CD14-positive monocyte (primary cell): ENCODE results near the gene SBF2. TPM values are rescaled to one million over a fixed set of nuclear protein-coding genes. Genes with fewer than 3 reads are reported as not detected.

ENCODE experiments used
- DNase-seq, 3 donors: peaks; one replicate each; pipeline ENCODE4 v3.0.0-alpha.2; 2011 to 2022
- H2AFZ ChIP-seq: 2 replicates; pipeline ENCODE4 v1.6.0; 2012; ENCODE audit warnings: mild to moderate bottlenecking, low read depth, low read length, inconsistent platforms; ENCODE audit not compliant: insufficient read depth, poor library complexity, severe bottlenecking
- H3K27ac ChIP-seq, 2 donors: 1 replicate in 1 of 2; 2 replicates in 1 of 2; pipeline ENCODE4 v1.5.1; 2012 to 2013; ENCODE audit warnings: low read length in 2 of 2, control low read depth in 1 of 2, inconsistent platforms in 1 of 2, low read depth in 1 of 2, mild to moderate bottlenecking in 1 of 2
- H3K27me3 ChIP-seq, 2 donors: one replicate each; pipeline versions ENCODE4 v1.6.0 to v1.6.1; 2011 to 2013; ENCODE audit warnings: low read length in 2 of 2; ENCODE audit not compliant: control insufficient read depth in 2 of 2, insufficient read depth in 2 of 2
- H3K36me3 ChIP-seq, 2 donors: replicated peaks in 1 of 2; 1 replicate in 1 of 2; 2 replicates in 1 of 2; pipeline versions ENCODE4 v1.5.1 to v1.6.1; 2012 to 2013; ENCODE audit warnings: low read length in 2 of 2, control low read depth in 1 of 2, inconsistent platforms in 1 of 2, mild to moderate bottlenecking in 1 of 2; ENCODE audit not compliant: insufficient read depth in 2 of 2, control insufficient read depth in 1 of 2
- H3K4me1 ChIP-seq, 2 donors: 1 replicate in 1 of 2; 2 replicates in 1 of 2; pipeline versions ENCODE4 v1.5.1 to v1.6.1; 2012 to 2013; ENCODE audit warnings: low read length in 2 of 2, control low read depth in 1 of 2, inconsistent platforms in 1 of 2, mild to moderate bottlenecking in 1 of 2, moderate library complexity in 1 of 2; ENCODE audit not compliant: insufficient read depth in 2 of 2, control insufficient read depth in 1 of 2
- H3K4me2 ChIP-seq: replicated peaks from 2 replicates; pipeline ENCODE3; 2012; ENCODE audit warnings: low read length, moderate library complexity, mild to moderate bottlenecking; ENCODE audit not compliant: poor library complexity, severe bottlenecking; ENCODE audit errors: extremely low read depth
- H3K4me3 ChIP-seq, 3 experiments: fragments of 200-600 bp in 1 of 3; sonication (generic) in 1 of 3; replicated peaks in 1 of 3; 1 replicate in 2 of 3; 2 replicates in 1 of 3; pipeline ENCODE4 v1.5.1; 2011 to 2013; ENCODE audit warnings: low read length in 3 of 3, mild to moderate bottlenecking in 3 of 3, control low read depth in 2 of 3, low read depth in 2 of 3, inconsistent platforms in 1 of 3, moderate library complexity in 1 of 3
- H3K79me2 ChIP-seq: 2 replicates; pipeline ENCODE4 v1.6.0; 2012; ENCODE audit warnings: mild to moderate bottlenecking, control low read depth, inconsistent platforms, low read length, moderate library complexity; ENCODE audit not compliant: insufficient read depth
- H3K9ac ChIP-seq: 2 replicates; pipeline ENCODE4 v1.6.0; 2017; ENCODE audit warnings: low read length, mild to moderate bottlenecking; ENCODE audit not compliant: insufficient read depth, poor library complexity, severe bottlenecking
- H3K9me3 ChIP-seq, 2 donors: replicated peaks in 1 of 2; 1 replicate in 1 of 2; 2 replicates in 1 of 2; pipeline versions ENCODE4 v1.5.1 to v1.6.1; 2012 to 2013; ENCODE audit warnings: low read length in 2 of 2, control low read depth in 1 of 2; ENCODE audit not compliant: control insufficient read depth in 1 of 2, insufficient read depth in 1 of 2
- H4K20me1 ChIP-seq: 2 replicates; pipeline ENCODE4 v1.6.0; 2012; ENCODE audit warnings: mild to moderate bottlenecking, low read length, control low read depth, moderate library complexity; ENCODE audit not compliant: insufficient read depth
- H3K27ac Mint-ChIP-seq, 7 donors: one replicate each; pipeline ENCODE4 v1.8.0; 2020; ENCODE audit warnings: mild to moderate bottlenecking in 7 of 7, mixed read lengths in 7 of 7, moderate library complexity in 6 of 7, inconsistent platforms in 2 of 7
- H3K27me3 Mint-ChIP-seq, 3 donors: one replicate each; pipeline ENCODE4 v1.8.0; 2021 to 2022; ENCODE audit warnings: low read depth in 3 of 3, mild to moderate bottlenecking in 3 of 3, mixed read lengths in 3 of 3, moderate library complexity in 3 of 3, inconsistent platforms in 1 of 3
- H3K36me3 Mint-ChIP-seq, 2 donors: one replicate each; pipeline ENCODE4 v1.8.0; 2020; ENCODE audit warnings: mixed read lengths in 2 of 2, inconsistent platforms in 1 of 2, mild to moderate bottlenecking in 1 of 2
- H3K4me1 Mint-ChIP-seq: one replicate; pipeline ENCODE4 v1.8.0; 2020; ENCODE audit warnings: mild to moderate bottlenecking, mixed read lengths
- H3K4me3 Mint-ChIP-seq, 2 donors: one replicate each; pipeline ENCODE4 v1.8.0; 2020; ENCODE audit warnings: mild to moderate bottlenecking in 2 of 2, mixed read lengths in 2 of 2, moderate library complexity in 1 of 2
- H3K9me3 Mint-ChIP-seq, 7 donors: one replicate each; pipeline ENCODE4 v1.8.0; 2020 to 2022; ENCODE audit warnings: mixed read lengths in 7 of 7, mild to moderate bottlenecking in 6 of 7, moderate library complexity in 6 of 7, inconsistent platforms in 2 of 7
- WGBS: methylation state at CpG from one replicate; pipeline ENCODE4 v1.1.5; 2013; ENCODE audit warnings: missing lambda C conversion rate; ENCODE audit not compliant: insufficient coverage; 5-methylcytosine and 5-hydroxymethylcytosine counted together
- intact Hi-C, 2 donors: fragments of 100-400 bp; cut with micrococcal nuclease; formaldehyde crosslinking; loops; one replicate each; pipeline versions ENCODE4 v1.15.0 to v1.15.1; 2023
- polyA plus RNA-seq, 3 donors: library from polyadenylated mRNA; depleted of rRNA in 1 of 3; unstranded in 2 of 3; stranded (reverse) in 1 of 3; fragments of 300-500 nt in 2 of 3; fragments of >200 nt in 1 of 3; fragmentation: Illumina TruSeq in 2 of 3; gene quantifications; 1 replicate in 2 of 3; 2 replicates in 1 of 3; pipeline ENCODE4 v1.2.3, GENCODE V29; 2012 to 2021
- TF ChIP-seq, protein P1 (sequence below): fragments of 200-600 bp; IDR thresholded peaks from one replicate; pipeline ENCODE4 v1.8.0; 2022; ENCODE audit warnings: antibody characterized with exemption, mild to moderate bottlenecking

Gene SBF2
- polyA plus RNA-seq, 3 donors, result 8.9 to 30.7 (median 16.4) TPM

DNA sequence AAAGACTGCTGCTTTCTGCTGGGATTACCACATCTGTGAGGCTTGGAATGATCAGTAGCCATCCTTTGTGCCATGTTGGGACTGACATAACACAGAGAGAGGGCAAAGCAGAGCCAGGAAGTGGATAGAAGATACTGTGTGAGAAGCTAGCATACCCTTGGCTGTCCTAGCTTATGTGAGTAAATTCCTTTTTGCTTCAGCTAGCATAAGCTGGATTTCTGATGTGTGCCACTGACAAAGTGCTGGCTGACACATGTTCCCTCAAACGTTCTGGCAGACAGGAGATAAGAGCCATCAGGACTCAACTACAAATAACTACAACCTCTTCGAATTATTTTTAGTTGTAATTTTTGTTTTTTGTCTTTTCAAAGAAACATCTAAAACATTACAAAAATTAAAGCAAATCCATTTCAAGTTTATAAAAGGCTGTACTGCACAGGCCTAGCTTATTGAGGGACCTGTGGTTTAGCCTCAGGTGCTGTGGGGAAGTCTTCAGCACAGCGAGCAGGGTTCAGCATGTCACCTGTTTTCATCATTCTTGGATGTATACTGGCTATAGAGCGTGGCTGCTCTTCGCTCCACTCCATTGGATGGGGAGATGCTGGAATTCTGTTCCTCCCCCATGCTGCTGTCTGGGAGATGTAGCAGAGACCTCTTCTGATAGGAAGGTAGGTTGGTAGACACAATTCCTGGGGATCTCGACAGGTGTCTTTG lies 509.3 kb downstream of the SBF2 start:
- H3K36me3 Mint-ChIP-seq, result peaks cover 82 to 95% of the 10 kb centered on the region in 2 donors
- H3K36me3 ChIP-seq, result peaks cover 77 to 99% of the 10 kb centered on the region in 2 donors

DNA sequence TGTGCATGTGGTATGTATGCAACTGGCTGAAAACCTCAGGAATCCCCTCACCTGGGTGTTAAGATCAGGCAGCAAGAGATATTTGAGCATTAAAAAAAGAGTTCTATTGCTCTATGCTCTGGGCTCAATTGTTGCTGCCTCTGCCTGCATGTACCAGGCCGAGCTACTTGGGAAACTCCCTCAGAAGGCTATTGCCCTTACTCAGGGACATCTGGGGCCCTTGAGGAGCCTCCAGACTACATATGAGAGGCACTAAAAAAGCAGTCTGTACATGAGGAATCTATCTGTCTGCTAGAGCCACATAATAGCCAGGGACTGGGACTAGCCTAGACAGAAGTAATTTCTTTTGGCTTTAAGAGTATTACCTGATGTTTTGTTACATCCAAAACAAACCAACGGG lies 510.0 kb downstream of the SBF2 start:
- no peak overlapping the region for H3K27ac ChIP-seq

More for the DNA sequence above, 509.3 kb downstream of the SBF2 start:
- no peak overlapping the region for H3K4me3 ChIP-seq
- 100% methylated on average over 3 of the region's 6 CpGs for WGBS
- H3K4me1 ChIP-seq, result peaks cover 3 to 9% of the 10 kb centered on the region in 2 donors
- TF ChIP-seq, protein P1, sequence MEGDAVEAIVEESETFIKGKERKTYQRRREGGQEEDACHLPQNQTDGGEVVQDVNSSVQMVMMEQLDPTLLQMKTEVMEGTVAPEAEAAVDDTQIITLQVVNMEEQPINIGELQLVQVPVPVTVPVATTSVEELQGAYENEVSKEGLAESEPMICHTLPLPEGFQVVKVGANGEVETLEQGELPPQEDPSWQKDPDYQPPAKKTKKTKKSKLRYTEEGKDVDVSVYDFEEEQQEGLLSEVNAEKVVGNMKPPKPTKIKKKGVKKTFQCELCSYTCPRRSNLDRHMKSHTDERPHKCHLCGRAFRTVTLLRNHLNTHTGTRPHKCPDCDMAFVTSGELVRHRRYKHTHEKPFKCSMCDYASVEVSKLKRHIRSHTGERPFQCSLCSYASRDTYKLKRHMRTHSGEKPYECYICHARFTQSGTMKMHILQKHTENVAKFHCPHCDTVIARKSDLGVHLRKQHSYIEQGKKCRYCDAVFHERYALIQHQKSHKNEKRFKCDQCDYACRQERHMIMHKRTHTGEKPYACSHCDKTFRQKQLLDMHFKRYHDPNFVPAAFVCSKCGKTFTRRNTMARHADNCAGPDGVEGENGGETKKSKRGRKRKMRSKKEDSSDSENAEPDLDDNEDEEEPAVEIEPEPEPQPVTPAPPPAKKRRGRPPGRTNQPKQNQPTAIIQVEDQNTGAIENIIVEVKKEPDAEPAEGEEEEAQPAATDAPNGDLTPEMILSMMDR, result no peak
- no peaks in the 10 kb centered on the region for H3K9me3 ChIP-seq
- no peak overlapping the region for H3K4me2 ChIP-seq
- no peak for DNase-seq
- Mint-ChIP-seq H3K4me3 (no peak overlapping the region), H3K4me1 (peaks cover 9% of the 10 kb centered on the region), H3K27me3 (no peaks in the 10 kb centered on the region), H3K27ac (no peak overlapping the region), H3K9me3 (peaks cover 0 to 2% (median 0%) of the 10 kb centered on the region in 7 donors)
- intact Hi-C loops, result no loop called here
- H3K27me3 ChIP-seq, result no peaks in the 10 kb centered on the region
- no peak overlapping the region for H3K27ac ChIP-seq
- no peak overlapping the region for H3K9ac ChIP-seq
- H2AFZ ChIP-seq, result no peak overlapping the region
- H4K20me1 ChIP-seq, result no peaks in the 10 kb centered on the region
- no peaks in the 10 kb centered on the region for H3K79me2 ChIP-seq

More for the DNA sequence above, 510.0 kb downstream of the SBF2 start:
- no peaks in the 10 kb centered on the region for H3K79me2 ChIP-seq
- no peak overlapping the region for H3K4me3 ChIP-seq
- H3K4me2 ChIP-seq, result no peak overlapping the region
- no peak overlapping the region for H3K4me3 Mint-ChIP-seq
- WGBS, result 100% methylated on average over 1 of the region's 2 CpGs
- peaks cover 0 to 2% (median 0%) of the 10 kb centered on the region in 7 donors for H3K9me3 Mint-ChIP-seq
- no peak overlapping the region for H3K27ac Mint-ChIP-seq
- H4K20me1 ChIP-seq, result no peaks in the 10 kb centered on the region
- intact Hi-C loops, result no loop called here
- peaks cover 7% of the 10 kb centered on the region for H3K4me1 Mint-ChIP-seq
- H3K9me3 ChIP-seq, result no peaks in the 10 kb centered on the region
- no peak for DNase-seq
- peaks cover 3 to 7% of the 10 kb centered on the region in 2 donors for H3K4me1 ChIP-seq
- peaks cover 81 to 94% of the 10 kb centered on the region in 2 donors for H3K36me3 Mint-ChIP-seq
- H3K36me3 ChIP-seq, result peaks cover 79 to 99% of the 10 kb centered on the region in 2 donors
- no peak overlapping the region for H3K9ac ChIP-seq
- TF ChIP-seq, protein P1, result no peak
- no peak overlapping the region for H2AFZ ChIP-seq
- no peaks in the 10 kb centered on the region for H3K27me3 Mint-ChIP-seq
- H3K27me3 ChIP-seq, result no peaks in the 10 kb centered on the region
